ENCODE measurements around the gene SLC7A8. TPM values are rescaled to one million over a fixed set of nuclear protein-coding genes. Genes with fewer than 3 reads are reported as not detected.

The SLC7A8 gene
- total and polyA plus RNA-seq, 7 experiments from 2014 or later: 0.36 to 7.7 (median 2.5) TPM

DNA sequence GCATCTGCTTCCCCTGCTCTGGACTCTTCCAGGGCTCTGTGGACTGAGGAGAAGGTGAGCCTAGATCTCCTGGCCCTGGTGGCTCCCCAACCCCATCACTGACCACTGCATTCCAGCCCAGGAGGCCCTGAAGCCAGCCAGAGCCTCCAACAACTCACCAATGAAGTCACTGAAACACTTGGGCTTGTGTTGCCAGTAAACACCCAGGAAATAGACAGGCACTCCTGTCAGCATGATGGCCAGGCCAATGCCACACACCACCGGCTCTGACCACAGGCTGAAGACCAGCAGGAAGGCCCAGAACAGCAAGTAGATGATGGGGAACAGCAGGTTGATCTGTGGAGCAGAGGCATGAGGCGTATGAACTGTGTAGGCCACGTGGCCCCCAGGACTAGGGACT is 55.6 kb downstream of the SLC7A8 start:
- POLR2A ChIA-PET: no interaction called here
- Histone ChIP-seq H3K27me3 (ENCODE audit: control insufficient read depth in 2 of 2, insufficient read depth in 2 of 2, low read length in 2 of 2) (no peaks in the 10 kb centered on the region), H3K4me1 (ENCODE audit: control insufficient read depth in 2 of 2, insufficient read depth in 2 of 2, low read length in 2 of 2) (no peaks in the 10 kb centered on the region), H3K36me3 (ENCODE audit: control insufficient read depth in 2 of 3, insufficient read depth in 3 of 3, low read length in 3 of 3) (no peaks in the 10 kb centered on the region), H3K4me3 (ENCODE audit: low read length) (no peak overlapping the region), H3K9me3 (ENCODE audit: control insufficient read depth in 2 of 3, low read length in 3 of 3) (no peaks in the 10 kb centered on the region), H3K27ac (ENCODE audit: low read depth, low read length) (no peak overlapping the region)
- intact Hi-C loops (cut with micrococcal nuclease): no loop called here
- DNase-seq (no peak), ATAC-seq (no peak)
- Mint-ChIP-seq H3K27ac (no peak overlapping the region), H3K9me3 (peaks cover 0 to 2% (median 0%) of the 10 kb centered on the region in 11 donors), H3K4me3 (no peak overlapping the region), H3K36me3 (peaks cover 0 to 4% (median 0%) of the 10 kb centered on the region in 5 donors), H3K4me1 (peaks cover 0 to 9% (median 0%) of the 10 kb centered on the region in 7 donors), H3K27me3 (peaks cover 0 to 16% (median 0%) of the 10 kb centered on the region in 5 donors)
- CTCF ChIA-PET: interaction anchor here (1.3 kb wide), 1 partner anchor 59 kb away, joined by 3 read pairs; no protein-coding TSS in a partner anchor

DNA sequence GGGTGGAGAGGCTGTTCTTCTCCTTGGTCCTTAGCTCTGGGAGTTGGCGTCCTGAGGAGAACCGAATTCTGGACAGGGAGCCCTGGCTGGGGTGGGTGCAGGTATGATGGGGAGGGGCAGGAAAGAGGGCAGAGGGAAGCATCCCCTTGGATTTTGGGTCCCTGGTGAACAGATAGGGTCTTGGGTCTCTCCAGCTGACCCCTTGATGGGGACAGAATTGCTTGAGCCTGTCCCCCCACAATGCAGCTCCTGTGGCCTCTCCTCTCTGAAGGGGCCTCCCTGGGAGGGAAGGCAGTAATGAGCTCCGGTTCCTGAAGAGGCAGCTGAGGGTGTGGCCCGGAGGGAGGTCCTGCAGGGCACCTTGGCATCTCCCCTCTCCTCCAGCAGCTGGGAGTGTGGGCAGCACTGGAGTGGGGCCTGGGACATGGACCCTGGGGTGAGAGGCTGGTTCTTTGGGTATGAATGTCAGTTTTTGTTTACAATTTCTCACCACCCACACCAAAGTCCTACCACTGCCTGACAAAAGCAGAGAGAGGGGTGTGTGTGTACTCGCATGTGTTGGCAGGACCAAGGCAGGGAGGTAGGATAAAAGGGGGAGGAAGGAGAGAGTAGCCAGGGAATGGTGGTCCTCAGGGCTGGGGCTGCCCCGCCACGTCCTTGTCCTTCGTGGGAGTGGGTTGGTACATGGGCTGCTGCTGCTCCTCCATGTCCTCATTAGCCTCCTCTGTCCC is 56.7 kb downstream of the SLC7A8 start:
- ATAC-seq (no peak), DNase-seq (no peak)
- H3K4me3 Mint-ChIP-seq: no peak overlapping the region
- intact Hi-C loops (cut with micrococcal nuclease): no loop called here
- ChIA-PET POLR2A (interaction anchor here (0.6 to 1.1 kb wide), 2 partner anchors 9 to 194 kb away, joined by 3 read pairs; no protein-coding TSS in a partner anchor), CTCF (interaction anchor here (9.6 kb wide), 1 partner anchor 59 kb away, joined by 250 read pairs; the partner anchor contains the start of gene SLC7A8)
- peaks cover 0 to 4% (median 0%) of the 10 kb centered on the region in 5 donors for H3K36me3 Mint-ChIP-seq
- H3K27ac Mint-ChIP-seq: peak overlapping the region in 1 of 9 donors; percentile 16
- no peaks in the 10 kb centered on the region for H3K27me3 ChIP-seq (ENCODE audit: control insufficient read depth in 2 of 2, insufficient read depth in 2 of 2, low read length in 2 of 2)
- H3K4me3 ChIP-seq (ENCODE audit: low read length): no peak overlapping the region
- H3K9me3 Mint-ChIP-seq: peaks cover 0 to 2% (median 0%) of the 10 kb centered on the region in 11 donors
- H3K27me3 Mint-ChIP-seq: peaks cover 0 to 16% (median 0%) of the 10 kb centered on the region in 5 donors
- no peak overlapping the region for H3K27ac ChIP-seq (ENCODE audit: low read depth, low read length)
- H3K4me1 ChIP-seq (ENCODE audit: control insufficient read depth in 2 of 2, insufficient read depth in 2 of 2, low read length in 2 of 2): no peaks in the 10 kb centered on the region
- H3K4me1 Mint-ChIP-seq: peaks cover 0 to 9% (median 6%) of the 10 kb centered on the region in 7 donors
- H3K9me3 ChIP-seq (ENCODE audit: control insufficient read depth in 2 of 3, low read length in 3 of 3): no peaks in the 10 kb centered on the region
- H3K36me3 ChIP-seq (ENCODE audit: control insufficient read depth in 2 of 3, insufficient read depth in 3 of 3, low read length in 3 of 3): no peaks in the 10 kb centered on the region

DNA sequence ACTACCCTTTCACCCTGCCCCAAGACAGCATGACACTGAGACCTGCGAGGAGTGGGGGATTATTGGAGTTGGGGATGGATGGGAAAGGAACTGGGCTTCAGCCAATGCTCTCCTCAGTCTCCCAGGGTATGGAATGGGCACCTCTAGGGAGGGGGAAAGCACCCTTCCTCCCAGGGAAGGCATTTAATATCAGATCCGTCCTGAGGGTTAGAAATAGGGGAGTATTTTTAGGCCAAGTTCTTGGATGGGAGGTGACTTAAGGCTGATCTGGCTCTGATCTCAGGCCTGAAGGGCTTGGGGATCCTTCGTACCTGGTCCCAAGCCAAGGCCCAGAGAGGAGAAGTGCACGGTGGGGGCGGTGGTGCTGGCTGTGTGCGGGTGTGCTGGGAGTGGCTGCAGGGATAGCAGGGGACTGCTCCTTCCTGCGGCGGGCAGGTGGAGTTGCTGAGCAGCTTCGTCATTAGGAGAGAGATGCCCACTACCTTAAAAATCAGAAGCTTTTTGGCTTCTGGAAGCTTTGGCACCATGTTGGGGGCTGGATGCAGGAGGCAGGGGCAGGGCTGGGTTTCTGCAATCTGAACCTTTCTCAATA is 57.4 kb downstream of the SLC7A8 start:
- POLR2A ChIA-PET: interaction anchor here (0.5 to 0.6 kb wide), 2 partner anchors 10 to 196 kb away, joined by 3 read pairs; no protein-coding TSS in a partner anchor
- peak overlapping the region in 1 of 9 donors; percentile 5 for H3K27ac Mint-ChIP-seq
- intact Hi-C loops (cut with micrococcal nuclease): no loop called here
- H3K4me1 Mint-ChIP-seq: peaks cover 7 to 14% (median 12%) of the 10 kb centered on the region in 7 donors
- DNase-seq (no peak), ATAC-seq (no peak)
- H3K27me3 ChIP-seq (ENCODE audit: control insufficient read depth in 2 of 2, insufficient read depth in 2 of 2, low read length in 2 of 2): no peaks in the 10 kb centered on the region
- CTCF ChIA-PET: interaction anchor here (9.6 kb wide), 1 partner anchor 59 kb away, joined by 250 read pairs; the partner anchor contains the start of gene SLC7A8
- no peak overlapping the region for H3K27ac ChIP-seq (ENCODE audit: low read depth, low read length)
- H3K36me3 Mint-ChIP-seq: peaks cover 0 to under 1% (median 0%) of the 10 kb centered on the region in 5 donors
- no peaks in the 10 kb centered on the region for H3K9me3 ChIP-seq (ENCODE audit: control insufficient read depth in 2 of 3, low read length in 3 of 3)
- no peak overlapping the region for H3K4me3 ChIP-seq (ENCODE audit: low read length)
- H3K27me3 Mint-ChIP-seq: peaks cover 0 to 16% (median 0%) of the 10 kb centered on the region in 5 donors
- H3K36me3 ChIP-seq (ENCODE audit: control insufficient read depth in 2 of 3, insufficient read depth in 3 of 3, low read length in 3 of 3): no peaks in the 10 kb centered on the region
- H3K4me3 Mint-ChIP-seq: no peak overlapping the region
- peaks cover 4 to 6% of the 10 kb centered on the region in 2 donors for H3K4me1 ChIP-seq (ENCODE audit: control insufficient read depth in 2 of 2, insufficient read depth in 2 of 2, low read length in 2 of 2)
- peaks cover 0 to 2% (median 0%) of the 10 kb centered on the region in 11 donors for H3K9me3 Mint-ChIP-seq

DNA sequence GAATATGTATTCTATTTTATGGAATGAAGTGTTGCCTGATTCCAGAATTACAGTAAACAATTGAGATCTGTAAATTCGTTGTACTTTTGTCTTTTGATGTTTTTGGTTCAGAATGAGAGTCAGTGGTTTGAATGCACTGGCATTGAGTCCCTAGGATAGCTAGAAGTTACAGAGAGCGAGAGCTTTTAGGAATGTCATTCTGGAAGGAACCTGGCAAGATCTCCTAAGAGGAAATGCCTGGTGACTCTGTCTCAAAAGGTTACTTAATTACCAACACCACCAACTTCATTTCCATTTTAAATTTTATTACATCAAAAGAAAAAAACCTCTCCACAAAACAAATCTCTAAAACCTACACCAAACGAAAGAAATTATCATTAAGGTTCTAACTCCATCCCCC is 58.4 kb downstream of the SLC7A8 start:
- Mint-ChIP-seq H3K9me3 (peaks cover 0 to 2% (median 0%) of the 10 kb centered on the region in 11 donors), H3K4me3 (no peak overlapping the region), H3K4me1 (peaks cover 15 to 24% (median 23%) of the 10 kb centered on the region in 7 donors), H3K27me3 (peaks cover 0 to 8% (median 0%) of the 10 kb centered on the region in 5 donors), H3K36me3 (no peaks in the 10 kb centered on the region), H3K27ac (peak overlapping the region in 1 of 9 donors; percentile 49)
- Histone ChIP-seq H3K4me1 (ENCODE audit: control insufficient read depth in 2 of 2, insufficient read depth in 2 of 2, low read length in 2 of 2) (peaks cover 14 to 16% of the 10 kb centered on the region in 2 donors), H3K27ac (ENCODE audit: low read depth, low read length) (no peak overlapping the region), H3K27me3 (ENCODE audit: control insufficient read depth in 2 of 2, insufficient read depth in 2 of 2, low read length in 2 of 2) (no peaks in the 10 kb centered on the region), H3K9me3 (ENCODE audit: control insufficient read depth in 2 of 3, low read length in 3 of 3) (no peaks in the 10 kb centered on the region), H3K36me3 (ENCODE audit: control insufficient read depth in 2 of 3, insufficient read depth in 3 of 3, low read length in 3 of 3) (no peaks in the 10 kb centered on the region), H3K4me3 (ENCODE audit: low read length) (no peak overlapping the region)
- ChIA-PET POLR2A (interaction anchor here (0.7 to 1.1 kb wide), 2 partner anchors 19 to 61 kb away, joined by 3 to 4 read pairs; no protein-coding TSS in a partner anchor), CTCF (interaction anchor here (0.5 to 9.6 kb wide), 2 partner anchors 60 to 167 kb away, joined by 3 to 250 read pairs; partner anchors contain the start of gene SLC7A8)
- DNase-seq (no peak), ATAC-seq (no peak)
- intact Hi-C loops (cut with micrococcal nuclease): no loop called here

DNA sequence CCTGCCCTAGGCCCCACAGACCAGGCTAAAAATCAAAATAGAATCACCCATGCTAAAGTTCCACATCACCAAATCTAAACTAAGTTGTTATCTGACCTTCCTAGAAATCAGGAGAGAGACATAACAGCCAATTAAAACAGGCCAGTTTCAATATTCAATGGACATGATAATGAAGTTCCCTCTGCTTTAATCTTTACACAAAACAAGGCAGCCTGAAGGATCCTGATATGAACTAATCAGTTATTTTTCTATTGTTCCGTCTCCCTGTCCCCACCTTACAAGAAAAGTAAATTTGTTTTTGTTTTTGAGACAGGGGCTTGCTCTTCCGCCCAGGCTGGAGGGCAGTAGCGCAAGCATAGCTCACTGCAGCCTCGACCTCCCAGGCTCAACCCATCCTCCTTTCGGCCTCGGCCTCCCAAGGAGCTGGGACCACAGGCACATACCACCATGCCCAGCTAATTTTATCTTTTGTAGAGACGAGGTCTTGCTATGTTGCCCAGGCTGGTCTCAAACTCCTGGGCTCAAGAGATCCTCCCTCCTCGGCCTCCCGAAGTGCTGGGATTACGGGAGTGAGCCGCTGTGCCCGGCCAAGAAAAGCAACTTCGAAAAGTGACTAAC is 59.0 kb downstream of the SLC7A8 start:
- peaks cover 17 to 22% of the 10 kb centered on the region in 2 donors for H3K4me1 ChIP-seq (ENCODE audit: control insufficient read depth in 2 of 2, insufficient read depth in 2 of 2, low read length in 2 of 2)
- peak overlapping the region in 2 of 9 donors; percentile 11 to 21 for H3K27ac Mint-ChIP-seq
- ChIA-PET POLR2A (interaction anchor here (1.1 kb wide), 1 partner anchor 18 kb away, joined by 4 read pairs; no protein-coding TSS in a partner anchor), CTCF (interaction anchor here (0.5 to 9.6 kb wide), 3 partner anchors 52 to 168 kb away, joined by 3 to 250 read pairs (median 4); partner anchors contain the start of gene SLC7A8)
- H3K4me3 ChIP-seq (ENCODE audit: low read length): no peak overlapping the region
- intact Hi-C loops (cut with micrococcal nuclease): no loop called here
- H3K36me3 ChIP-seq (ENCODE audit: control insufficient read depth in 2 of 3, insufficient read depth in 3 of 3, low read length in 3 of 3): no peaks in the 10 kb centered on the region
- no peaks in the 10 kb centered on the region for H3K27me3 ChIP-seq (ENCODE audit: control insufficient read depth in 2 of 2, insufficient read depth in 2 of 2, low read length in 2 of 2)
- peaks cover 0 to 2% (median 0%) of the 10 kb centered on the region in 11 donors for H3K9me3 Mint-ChIP-seq
- peaks cover 0 to 8% (median 0%) of the 10 kb centered on the region in 5 donors for H3K27me3 Mint-ChIP-seq
- no peak overlapping the region for H3K4me3 Mint-ChIP-seq
- H3K4me1 Mint-ChIP-seq: peaks cover 21 to 30% (median 28%) of the 10 kb centered on the region in 7 donors
- H3K27ac ChIP-seq (ENCODE audit: low read depth, low read length): no peak overlapping the region
- no peak for ATAC-seq
- no peak for DNase-seq
- no peaks in the 10 kb centered on the region for H3K36me3 Mint-ChIP-seq
- no peaks in the 10 kb centered on the region for H3K9me3 ChIP-seq (ENCODE audit: control insufficient read depth in 2 of 3, low read length in 3 of 3)

DNA sequence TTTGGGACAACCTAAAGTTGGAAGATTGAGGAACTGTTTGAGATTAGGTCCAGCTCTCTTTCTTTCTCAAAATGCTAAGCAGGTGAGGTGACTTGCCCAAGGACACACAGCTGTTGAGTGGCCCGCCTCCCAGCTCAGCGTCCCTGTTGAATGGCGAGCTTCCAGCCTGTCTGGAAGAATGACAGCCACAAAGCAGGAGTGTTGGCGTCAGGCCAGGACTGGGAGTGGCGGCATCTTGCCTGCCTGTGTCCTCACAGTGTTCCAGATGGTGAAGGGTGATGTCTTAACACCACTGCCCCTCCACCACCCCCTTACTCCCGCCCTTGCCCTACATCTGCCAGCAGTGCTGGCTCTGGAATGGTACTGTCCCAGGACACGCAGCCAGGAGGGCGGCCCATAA is 60.0 kb downstream of the SLC7A8 start:
- no peaks in the 10 kb centered on the region for H3K9me3 ChIP-seq (ENCODE audit: control insufficient read depth in 2 of 3, low read length in 3 of 3)
- H3K4me1 ChIP-seq (ENCODE audit: control insufficient read depth in 2 of 2, insufficient read depth in 2 of 2, low read length in 2 of 2): peaks cover 21 to 32% of the 10 kb centered on the region in 2 donors
- ATAC-seq (no peak), DNase-seq (no peak)
- H3K4me3 ChIP-seq (ENCODE audit: low read length): no peak overlapping the region
- intact Hi-C loops (cut with micrococcal nuclease): no loop called here
- Mint-ChIP-seq H3K4me1 (peaks cover 26 to 39% (median 35%) of the 10 kb centered on the region in 7 donors), H3K27ac (peak overlapping the region in 1 of 9 donors; percentile 36), H3K27me3 (peaks cover 0 to 5% (median 0%) of the 10 kb centered on the region in 5 donors), H3K4me3 (no peak overlapping the region), H3K36me3 (no peaks in the 10 kb centered on the region), H3K9me3 (peaks cover 0 to 2% (median 0%) of the 10 kb centered on the region in 11 donors)
- H3K27me3 ChIP-seq (ENCODE audit: control insufficient read depth in 2 of 2, insufficient read depth in 2 of 2, low read length in 2 of 2): no peaks in the 10 kb centered on the region
- ChIA-PET POLR2A (no interaction called here), CTCF (interaction anchor here (2.1 to 9.6 kb wide), 2 partner anchors 29 to 62 kb away, joined by 5 to 250 read pairs; partner anchors contain the start of gene SLC7A8)
- no peak overlapping the region for H3K27ac ChIP-seq (ENCODE audit: low read depth, low read length)
- no peaks in the 10 kb centered on the region for H3K36me3 ChIP-seq (ENCODE audit: control insufficient read depth in 2 of 3, insufficient read depth in 3 of 3, low read length in 3 of 3)
